HG02642 (cell line): Measurements from ENCODE around the gene ZNF385B.
"Not testable (repeated sequence)": the region's sequence is repeated elsewhere in the genome, so short reads cannot be mapped to it uniquely, and the experiment has no call there.

Experiments
- ATAC-seq: cut with Tn5 transposase; IDR thresholded peaks from one replicate; pipeline ENCODE4 v1.9.1; 2021; ENCODE audit warnings: mild to moderate bottlenecking; ENCODE audit not compliant: unreplicated experiment, poor library complexity

Gene ZNF385B

GRCh38 chr2:179805001-179805400, 56.4 kb downstream of the ZNF385B start:
- no peak for ATAC-seq

- ATAC-seq = no peak
Measured at GRCh38 chr2:179804206-179804605, 57.2 kb downstream of the ZNF385B start.

- no peak for ATAC-seq
Measured at GRCh38 chr2:179802051-179802882, 59.1 kb downstream of the ZNF385B start.

- no peak for ATAC-seq
Measured at GRCh38 chr2:179800776-179801175, 60.6 kb downstream of the ZNF385B start.

- ATAC-seq = no peak
Measured at GRCh38 chr2:179796213-179797007, 65.0 kb downstream of the ZNF385B start.

- ATAC-seq = no peak
Measured at GRCh38 chr2:179793902-179794301, 67.5 kb downstream of the ZNF385B start.

GRCh38 chr2:179793238-179793637, 68.2 kb downstream of the ZNF385B start:
- ATAC-seq = no peak

GRCh38 chr2:179790235-179791217, 70.9 kb downstream of the ZNF385B start:
- ATAC-seq = no peak

- ATAC-seq = no peak
Measured at GRCh38 chr2:179788104-179788503, 73.3 kb downstream of the ZNF385B start.

GRCh38 chr2:179787601-179788000, 73.8 kb downstream of the ZNF385B start:
- no peak for ATAC-seq

- ATAC-seq = no peak
Measured at GRCh38 chr2:179785902-179786301, 75.5 kb downstream of the ZNF385B start.

- ATAC-seq = not testable (repeated sequence)
Measured at GRCh38 chr2:179782346-179782745, 79.1 kb downstream of the ZNF385B start.

- no peak for ATAC-seq
Measured at GRCh38 chr2:179773986-179774385, 87.4 kb downstream of the ZNF385B start.

GRCh38 chr2:179772346-179772745, 89.1 kb downstream of the ZNF385B start:
- no peak for ATAC-seq

- no peak for ATAC-seq
Measured at GRCh38 chr2:179771791-179772190, 89.6 kb downstream of the ZNF385B start.

GRCh38 chr2:179770029-179770428, 91.4 kb downstream of the ZNF385B start:
- ATAC-seq = no peak

GRCh38 chr2:179769323-179769722, 92.1 kb downstream of the ZNF385B start:
- no peak for ATAC-seq

- no peak for ATAC-seq
Measured at GRCh38 chr2:179768765-179769164, 92.6 kb downstream of the ZNF385B start.

GRCh38 chr2:179765666-179766065, 95.7 kb downstream of the ZNF385B start:
- no peak for ATAC-seq

- peak; percentile 76 for ATAC-seq
Measured at GRCh38 chr2:179764710-179765109, 96.7 kb downstream of the ZNF385B start.
